Measurements from ENCODE around the gene PDAP1.
"Not testable (repeated sequence)": the region's sequence is repeated elsewhere in the genome, so short reads cannot be mapped to it uniquely, and the experiment has no call there.

PDAP1 gene

GRCh38 chr7:99380032-99380822, 28.2 kb downstream of the PDAP1 start:
- no peak overlapping the region for H3K27ac ChIP-seq
- TF ChIP-seq CTCF (conservative IDR thresholded peaks at IDR 0.05) = no peak

GRCh38 chr7:99379693-99380031, 28.7 kb downstream of the PDAP1 start:
- not testable (repeated sequence) for H3K27ac ChIP-seq

- no peak for TF ChIP-seq CTCF (conservative IDR thresholded peaks at IDR 0.05)
- H3K27ac ChIP-seq = no peak overlapping the region
Observed at GRCh38 chr7:99379043-99379577, 29.3 kb downstream of the PDAP1 start.

- H3K27ac ChIP-seq = peak overlapping the region; percentile 76
- TF ChIP-seq CTCF (conservative IDR thresholded peaks at IDR 0.05) = no peak
Observed at GRCh38 chr7:99375070-99375807, 33.2 kb downstream of the PDAP1 start.

GRCh38 chr7:99374111-99375064, 34.0 kb downstream of the PDAP1 start, which contains the start of gene ARPC1B:
TSS of gene ARPC1B (plus strand) at chr7:99374730. CDS start at chr7:99385715, 10,985 bp downstream.
- TF ChIP-seq CTCF (conservative IDR thresholded peaks at IDR 0.05) = no peak
- peak within 1 kb of the TSS; percentile 76 for H3K27ac ChIP-seq

GRCh38 chr7:99373091-99374066, 35.0 kb downstream of the PDAP1 start:
- TF ChIP-seq CTCF (conservative IDR thresholded peaks at IDR 0.05) = no peak
- H3K27ac ChIP-seq = peak overlapping the region; percentile 76
